Myocyte (in vitro differentiated cells): ENCODE measurements around the gene TMEM100. TPM values are rescaled to one million over a fixed set of nuclear protein-coding genes. Genes with fewer than 3 reads are reported as not detected.
"Not testable (repeated sequence)": the region's sequence is repeated elsewhere in the genome, so short reads cannot be mapped to it uniquely, and the experiment has no call there.

Experiments used
- DNase-seq: peaks from one replicate; pipeline ENCODE4 v3.0.0-alpha.2; 2012; ENCODE audit warnings: low read depth
- total RNA-seq: library from RNA; depleted of rRNA; stranded (reverse); fragments of >200 nt; gene quantifications from 2 replicates; pipeline ENCODE4 v1.2.3, GENCODE V29; 2014

The TMEM100 gene
- total RNA-seq, 1 donor from 2014 or later = 3.0 TPM

DNA sequence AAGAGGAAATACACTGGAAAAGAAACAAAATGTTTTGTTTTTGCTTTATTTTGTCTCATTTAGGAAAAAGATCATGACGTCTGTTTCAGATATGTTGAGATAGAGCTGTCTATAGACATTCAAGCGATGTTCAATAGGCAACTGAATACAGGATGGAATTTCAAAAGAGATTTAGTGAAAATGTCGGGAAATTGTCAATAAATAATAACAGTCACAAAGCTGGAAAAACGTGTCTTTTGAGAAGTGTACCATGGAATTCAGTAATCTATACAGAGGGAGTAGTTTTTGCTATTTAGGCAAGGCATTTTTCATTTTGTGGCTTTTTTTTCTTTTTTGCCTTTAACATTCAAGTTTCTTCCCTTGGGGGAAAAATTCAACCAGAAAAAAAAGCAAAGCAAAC is 33.0 kb downstream of the TMEM100 start:
- DNase-seq = no peak

DNA sequence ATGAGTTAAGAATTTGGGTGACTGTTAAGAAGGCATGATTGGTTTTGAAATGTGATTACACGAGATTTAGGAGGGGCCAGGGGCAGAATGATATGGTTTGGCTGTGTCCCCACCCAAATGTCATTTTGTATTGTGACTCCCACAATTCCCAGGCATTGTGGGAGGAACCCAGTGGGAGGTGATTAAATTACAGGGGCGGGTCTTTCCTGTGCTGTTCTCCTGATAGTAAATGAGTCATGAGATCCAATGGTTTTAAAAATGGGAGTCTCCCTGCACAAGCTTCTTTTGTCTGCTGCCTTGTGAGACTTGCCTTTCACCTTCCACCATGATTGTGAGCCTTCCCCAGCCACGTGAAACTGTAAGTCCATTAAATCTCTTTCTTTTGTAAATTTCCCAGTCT is 34.6 kb downstream of the TMEM100 start:
- no peak for DNase-seq

DNA sequence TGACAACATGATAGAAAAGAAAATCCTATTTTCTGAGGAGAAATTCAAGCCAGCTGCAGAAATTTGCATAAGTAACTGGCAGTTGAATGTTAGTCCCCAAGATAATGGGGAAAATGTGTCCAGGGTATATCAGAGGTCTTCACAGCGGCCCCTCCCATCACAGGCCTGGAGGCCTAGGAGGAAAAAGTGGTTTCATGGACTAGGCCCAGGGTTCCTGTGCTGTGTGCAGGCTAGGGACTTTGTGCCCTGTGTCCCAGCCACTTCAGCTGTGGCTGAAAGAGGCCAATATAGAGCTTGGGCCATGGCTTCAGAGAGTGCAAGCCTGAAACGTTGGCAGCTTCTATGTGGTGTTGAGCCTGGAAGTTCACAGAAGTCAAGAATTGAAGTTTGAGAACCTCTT is 35.6 kb downstream of the TMEM100 start:
- no peak for DNase-seq

DNA sequence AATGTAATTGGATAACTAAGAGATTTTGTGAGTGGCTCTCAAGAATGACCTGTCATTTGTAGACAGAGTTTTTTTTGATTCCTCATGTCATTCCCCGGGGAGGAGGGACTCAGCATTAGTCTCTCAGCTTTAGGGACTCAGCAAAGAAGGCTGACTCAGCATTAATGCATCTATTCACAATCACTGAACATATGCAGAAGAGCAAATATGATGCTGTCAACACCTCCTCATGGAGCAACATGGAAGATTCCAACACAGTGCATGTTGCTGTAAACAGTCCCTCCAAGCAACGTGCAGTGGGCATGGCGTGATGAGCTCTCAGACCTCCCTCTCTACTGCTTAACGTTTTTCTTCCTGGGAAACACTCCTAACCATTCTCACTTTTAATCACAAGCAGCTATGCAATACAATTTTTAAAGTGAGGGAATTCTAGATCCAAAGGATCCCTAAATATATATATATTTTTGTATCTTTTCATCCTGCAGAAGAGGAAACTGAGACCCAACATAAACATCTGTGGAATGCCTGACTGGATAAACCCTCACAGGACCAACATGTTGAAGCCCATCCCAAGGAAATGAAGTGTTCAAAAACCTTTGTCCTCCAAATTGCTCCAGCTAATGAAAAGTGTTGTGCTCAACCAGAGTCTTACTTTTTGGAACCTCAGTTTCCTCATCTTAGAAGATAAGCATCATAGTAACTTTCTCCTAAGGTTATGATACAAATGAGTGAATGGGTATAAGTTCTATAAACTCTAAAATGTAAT is 38.9 kb downstream of the TMEM100 start:
- no peak for DNase-seq

DNA sequence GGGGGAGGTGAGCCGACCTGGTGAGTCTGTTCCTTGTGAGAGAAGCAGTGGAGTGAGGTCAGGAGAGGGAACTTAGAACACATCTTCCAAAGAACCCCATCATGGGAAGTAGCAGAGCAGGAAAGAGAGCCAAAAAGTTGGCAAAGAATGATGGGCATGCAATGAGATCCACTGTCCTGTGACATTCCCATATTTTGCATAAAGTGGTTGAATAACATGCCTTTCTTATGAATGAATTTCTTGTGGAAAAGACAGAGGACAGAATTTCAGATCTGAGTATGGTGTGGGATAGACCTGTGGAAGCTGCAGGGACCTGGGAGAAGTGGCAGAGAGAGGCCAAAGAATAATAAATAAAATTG is 41.3 kb downstream of the TMEM100 start:
- DNase-seq = no peak

DNA sequence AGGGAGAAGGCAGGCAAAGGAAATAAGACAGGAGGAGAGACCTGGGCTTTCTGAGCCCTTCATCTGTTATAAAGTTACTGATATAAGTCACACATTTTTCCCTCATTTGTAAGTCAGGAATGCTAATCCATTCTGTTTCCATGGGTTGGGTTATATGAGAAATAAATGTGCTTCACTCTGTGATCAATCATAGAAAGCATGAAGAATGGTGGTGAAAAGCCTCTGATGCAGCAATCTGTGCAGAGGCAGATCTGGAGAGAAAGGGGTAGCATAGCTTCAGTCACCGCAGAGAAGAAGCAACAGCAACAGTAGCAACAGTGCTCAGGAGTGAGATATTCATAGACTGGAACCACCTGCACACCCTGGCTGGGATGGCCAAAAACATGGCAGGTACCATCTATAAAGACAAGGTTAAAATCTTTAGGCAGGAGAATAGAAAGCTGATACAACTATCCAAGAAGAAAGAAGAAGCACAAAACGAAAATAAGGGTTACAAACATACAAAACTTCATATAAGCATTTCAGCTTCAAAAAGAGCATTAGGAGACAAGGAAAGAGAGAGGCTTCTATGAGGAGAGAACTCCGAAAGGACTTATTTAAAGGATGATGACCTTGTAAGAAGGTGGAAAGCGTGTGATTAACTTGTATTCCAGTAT is 41.9 kb downstream of the TMEM100 start:
- no peak for DNase-seq

DNA sequence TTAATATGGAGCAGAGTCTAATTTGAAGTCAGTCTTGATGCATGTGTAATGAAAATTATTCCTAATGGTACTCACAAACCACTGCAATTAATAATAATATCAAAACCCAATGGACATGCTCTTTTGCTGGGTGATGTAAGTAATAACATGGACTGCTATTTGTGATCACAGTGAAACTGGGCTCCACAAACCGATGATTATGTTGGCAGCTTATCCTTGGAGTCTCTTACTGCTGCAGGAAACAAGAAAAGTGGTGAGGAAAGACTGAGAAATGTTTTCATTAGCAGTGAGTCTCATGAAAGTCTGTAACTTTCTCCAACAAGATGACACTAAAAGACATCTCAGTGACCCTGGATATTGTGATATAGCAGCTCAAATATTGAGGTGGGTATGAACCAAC is 45.2 kb downstream of the TMEM100 start:
- DNase-seq = no peak

DNA sequence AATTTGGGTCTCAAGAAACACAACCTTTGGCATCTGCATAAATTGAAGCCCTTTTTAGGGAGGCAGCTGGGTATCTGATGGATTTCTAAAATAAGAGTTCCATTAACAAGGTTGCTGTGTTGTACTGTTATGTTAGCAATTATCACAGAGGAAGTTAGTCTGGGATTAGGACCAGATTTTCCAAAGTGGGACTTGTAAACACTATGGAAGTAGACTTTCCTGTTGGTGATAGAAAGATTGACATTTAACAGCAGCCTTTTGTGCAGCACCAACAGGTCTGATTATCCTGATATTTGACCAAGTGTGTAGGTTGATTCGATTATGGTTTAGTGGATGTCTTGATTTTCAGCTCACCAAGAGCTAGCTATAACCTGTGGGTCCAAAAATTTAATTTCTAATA is 46.4 kb downstream of the TMEM100 start:
- DNase-seq = no peak

DNA sequence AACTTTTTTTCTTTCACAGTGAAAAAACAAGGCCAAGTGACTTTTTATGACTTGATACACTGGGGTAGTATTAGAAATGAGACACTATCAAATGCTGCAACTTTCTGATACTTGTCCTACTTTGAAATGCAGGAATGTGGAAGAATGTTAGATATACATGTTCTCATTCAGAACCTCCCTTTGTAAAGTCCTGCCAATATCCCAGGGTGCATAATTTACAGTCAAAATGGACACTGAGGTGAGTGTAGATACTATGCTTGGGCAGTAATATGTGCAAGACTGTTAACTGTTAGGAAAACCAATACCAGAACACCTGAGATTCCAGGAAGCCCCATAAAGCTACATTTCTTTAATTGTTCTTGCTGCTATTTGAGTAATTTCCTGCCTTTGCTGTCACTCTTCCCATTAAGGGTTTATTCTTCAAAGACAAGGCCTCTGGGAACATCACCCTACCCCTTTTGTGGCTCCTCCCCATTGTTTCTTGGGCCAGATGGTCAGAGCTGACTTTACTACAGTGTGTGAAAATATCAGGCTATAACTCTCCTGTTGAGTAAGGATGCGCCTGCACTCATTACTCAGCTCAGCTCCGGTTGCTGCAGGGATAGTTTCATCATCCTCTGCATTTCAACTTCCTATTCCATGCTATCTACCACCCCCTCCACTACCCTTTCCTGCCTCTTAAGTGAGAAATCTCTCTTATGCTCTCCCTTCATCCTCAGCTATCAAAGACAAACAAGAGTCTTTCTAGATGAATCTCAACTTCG is 48.7 kb downstream of the TMEM100 start:
- DNase-seq = no peak

DNA sequence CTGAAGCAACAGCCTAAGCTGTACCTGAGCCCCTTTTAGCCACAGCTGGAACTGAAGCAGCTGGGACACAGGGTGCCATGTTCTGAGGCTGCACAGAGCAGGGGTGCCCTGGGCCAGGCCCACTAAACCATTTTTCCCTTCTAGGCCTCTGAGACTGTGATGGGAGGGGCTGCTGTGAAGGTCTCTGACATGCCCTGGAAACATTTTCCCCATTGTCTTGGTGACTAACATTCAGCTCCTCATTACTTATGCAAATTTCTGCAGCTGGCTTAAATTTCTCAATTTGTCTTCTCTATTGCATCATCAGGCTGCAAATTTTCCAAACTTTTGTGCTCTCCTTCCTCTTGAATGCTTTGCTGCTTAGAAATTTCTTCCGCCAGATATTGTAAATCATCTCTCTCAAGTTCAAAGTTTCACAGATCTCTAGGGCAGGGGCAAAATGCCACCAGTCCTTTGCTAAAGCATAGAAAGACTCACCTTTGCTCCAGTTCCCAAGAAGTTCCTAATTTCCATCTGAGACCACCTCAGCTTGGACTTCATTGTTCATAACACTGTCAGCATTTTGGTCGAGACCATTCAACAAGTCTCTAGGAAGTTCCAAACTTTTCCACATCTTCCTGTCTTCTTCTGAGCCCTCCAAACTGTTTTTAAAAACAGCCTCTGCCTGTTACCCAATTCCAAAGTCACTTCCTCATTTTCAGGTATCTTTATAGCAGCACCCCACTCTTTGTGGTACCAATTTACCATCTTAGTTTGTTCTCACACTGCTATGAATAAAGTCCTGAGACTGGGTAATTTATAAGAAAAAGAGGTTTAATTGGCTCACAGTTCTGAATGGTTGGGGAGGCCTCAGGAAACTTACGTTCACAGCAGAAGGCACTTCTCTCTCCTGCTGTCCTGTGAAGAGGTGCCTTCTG is 49.8 kb downstream of the TMEM100 start:
- no peak for DNase-seq

DNA sequence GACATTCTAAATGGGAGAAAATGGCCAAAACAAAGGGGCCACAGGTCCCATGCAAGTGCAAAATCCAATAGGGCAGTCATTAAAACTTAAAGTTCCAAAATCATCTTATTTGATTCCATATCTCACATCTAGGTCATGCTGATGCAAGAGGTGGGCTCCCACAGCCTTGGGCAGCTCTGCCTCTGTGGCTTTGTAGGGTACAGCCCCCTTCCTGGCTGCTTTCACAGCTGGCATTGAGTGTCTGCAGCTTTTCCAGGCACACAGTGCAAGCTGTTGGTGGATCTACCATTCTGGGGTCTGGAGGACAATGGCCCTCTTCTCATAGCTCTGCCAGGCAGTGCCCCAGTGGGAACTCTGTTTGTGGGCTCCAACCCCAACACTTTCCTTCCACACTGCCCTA is 50.7 kb downstream of the TMEM100 start:
- not testable (repeated sequence) for DNase-seq

Other genes starting within 250 kb of the TMEM100 start
- gene SMIM36, start 211.4 kb downstream of the TMEM100 start, total RNA-seq = not detected in 2 replicates
- gene PCTP, start 28.2 kb upstream of the TMEM100 start, total RNA-seq = 9.1 and 11.6 TPM in 2 replicates